Left ventricle myocardium inferior (tissue), 1 donor: ENCODE measurements around the gene COX6A2. TPM values are rescaled to one million over a fixed set of nuclear protein-coding genes. Genes with fewer than 3 reads are reported as not detected.
"Not testable (repeated sequence)": the region's sequence is repeated elsewhere in the genome, so short reads cannot be mapped to it uniquely, and the experiment has no call there.

Experiments
- DNase-seq: peaks from one replicate; pipeline ENCODE4 v3.0.0-alpha.2; 2020
- H3K27ac ChIP-seq: fragments of 200-600 bp; replicated peaks from 2 replicates; pipeline ENCODE4 v1.8.0; 2021
- H3K27me3 ChIP-seq: fragments of 200-600 bp; 2 replicates; pipeline ENCODE4 v1.8.0; 2021; ENCODE audit warnings: low read depth
- H3K36me3 ChIP-seq: fragments of 200-600 bp; 2 replicates; pipeline ENCODE4 v1.8.0; 2021
- H3K4me1 ChIP-seq: fragments of 200-600 bp; 2 replicates; pipeline ENCODE4 v1.8.0; 2021
- H3K4me3 ChIP-seq: fragments of 200-600 bp; 2 replicates; pipeline ENCODE4 v1.8.0; 2021; ENCODE audit warnings: mild to moderate bottlenecking, moderate library complexity
- H3K9me3 ChIP-seq: fragments of 200-600 bp; replicated peaks from 2 replicates; pipeline ENCODE4 v1.8.0; 2021
- CTCF ChIP-seq: fragments of 200-600 bp; IDR thresholded peaks from 2 replicates; pipeline ENCODE4 v1.8.0; 2021; ENCODE audit warnings: antibody characterized with exemption, mild to moderate bottlenecking, borderline replicate concordance
- intact Hi-C: fragments of 100-400 bp; cut with micrococcal nuclease; formaldehyde crosslinking; loops from one replicate; pipeline ENCODE4 v1.11.0; 2022
- total RNA-seq: library from RNA; stranded (reverse); fragmentation: NEBNext Ultra II Directional; extraction: Animal tissue kit (Norgen Biotek cat#: 25700); gene quantifications from one replicate; pipeline ENCODE4 v1.2.1, GENCODE V29; 2021
- donor health status: DM: no; HTN: yes; CAD: no; lungs with severe emphysema.

The COX6A2 gene
- total RNA-seq, 1 donor from 2014 or later, result 1,568 TPM

- Histone ChIP-seq H3K27me3 (peaks cover 15% of the 10 kb centered on the region), H3K4me3 (no peak overlapping the region), H3K27ac (no peak overlapping the region), H3K36me3 (no peaks in the 10 kb centered on the region), H3K9me3 (peaks cover 4% of the 10 kb centered on the region), H3K4me1 (peaks cover 7% of the 10 kb centered on the region)
- TF ChIP-seq CTCF, result no peak
- DNase-seq, result no peak
- intact Hi-C loops, result no loop called here
Measured at GRCh38 chr16:31417916-31418315, 10.2 kb downstream of the COX6A2 start.

- peaks cover 15% of the 10 kb centered on the region for H3K27me3 ChIP-seq
- H3K4me1 ChIP-seq, H3K9me3 ChIP-seq, H3K27ac ChIP-seq, H3K36me3 ChIP-seq, H3K4me3 ChIP-seq, DNase-seq, intact Hi-C loops: not testable (repeated sequence)
Measured at GRCh38 chr16:31417036-31417435, 11.1 kb downstream of the COX6A2 start.

GRCh38 chr16:31416371-31416770 lies 11.8 kb downstream of the COX6A2 start:
- Histone ChIP-seq H3K27ac (no peak overlapping the region), H3K4me1 (no peaks in the 10 kb centered on the region), H3K36me3 (no peaks in the 10 kb centered on the region), H3K4me3 (no peak overlapping the region), H3K27me3 (peaks cover 15% of the 10 kb centered on the region), H3K9me3 (peaks cover 4% of the 10 kb centered on the region)
- TF ChIP-seq CTCF, result no peak
- intact Hi-C loops, result no loop called here
- no peak for DNase-seq

- no peaks in the 10 kb centered on the region for H3K4me1 ChIP-seq
- H3K36me3 ChIP-seq, result no peaks in the 10 kb centered on the region
- no peak for DNase-seq
- no peak overlapping the region for H3K27ac ChIP-seq
- no peak for TF ChIP-seq CTCF
- H3K27me3 ChIP-seq, result peaks cover 20% of the 10 kb centered on the region
- H3K4me3 ChIP-seq, result no peak overlapping the region
- intact Hi-C loops, result no loop called here
- H3K9me3 ChIP-seq, result peaks cover 4% of the 10 kb centered on the region
Measured at GRCh38 chr16:31414706-31415105, 13.5 kb downstream of the COX6A2 start.

- Histone ChIP-seq H3K27me3 (peaks cover 25% of the 10 kb centered on the region), H3K27ac (no peak overlapping the region), H3K4me1 (no peaks in the 10 kb centered on the region), H3K36me3 (no peaks in the 10 kb centered on the region), H3K4me3 (no peak overlapping the region), H3K9me3 (peaks cover 4% of the 10 kb centered on the region)
- intact Hi-C loops, result no loop called here
- DNase-seq, result no peak
- no peak for TF ChIP-seq CTCF
Measured at GRCh38 chr16:31413943-31414342, 14.2 kb downstream of the COX6A2 start.

GRCh38 chr16:31413381-31413780 lies 14.8 kb downstream of the COX6A2 start:
- H3K27ac ChIP-seq, result no peak overlapping the region
- DNase-seq, result no peak
- H3K9me3 ChIP-seq, result peaks cover 4% of the 10 kb centered on the region
- intact Hi-C loops, result no loop called here
- H3K4me1 ChIP-seq, result no peaks in the 10 kb centered on the region
- peaks cover 30% of the 10 kb centered on the region for H3K27me3 ChIP-seq
- H3K4me3 ChIP-seq, result no peak overlapping the region
- H3K36me3 ChIP-seq, result no peaks in the 10 kb centered on the region
- no peak for TF ChIP-seq CTCF
